Right ventricle myocardium superior (tissue), 1 donor: ENCODE measurements around the gene CNTN5. TPM values are rescaled to one million over a fixed set of nuclear protein-coding genes. Genes with fewer than 3 reads are reported as not detected.
"Not testable (repeated sequence)": the region's sequence is repeated elsewhere in the genome, so short reads cannot be mapped to it uniquely, and the experiment has no call there.

Experiments
- ATAC-seq: fragments of 200-7000 bp; cut with Tn5 transposase; one replicate; pipeline ENCODE4 v1.9.1; 2020; ENCODE audit warnings: mild to moderate bottlenecking; ENCODE audit not compliant: poor library complexity
- DNase-seq: peaks from one replicate; pipeline ENCODE4 v3.0.0-alpha.2; 2020
- intact Hi-C: fragments of 100-400 bp; cut with DNase I; formaldehyde crosslinking; loops from one replicate; pipeline ENCODE4 v1.11.2; 2022
- total RNA-seq: library from RNA; stranded (reverse); fragmentation: NEBNext Ultra II Directional; extraction: Animal tissue kit (Norgen Biotek cat#: 25700); gene quantifications from one replicate; pipeline ENCODE4 v1.2.1, GENCODE V29; 2021
- donor health status: DM: no; HTN: yes; CAD: no; lungs with severe emphysema.

CNTN5 gene
- total RNA-seq, 1 donor from 2014 or later = not detected

DNA sequence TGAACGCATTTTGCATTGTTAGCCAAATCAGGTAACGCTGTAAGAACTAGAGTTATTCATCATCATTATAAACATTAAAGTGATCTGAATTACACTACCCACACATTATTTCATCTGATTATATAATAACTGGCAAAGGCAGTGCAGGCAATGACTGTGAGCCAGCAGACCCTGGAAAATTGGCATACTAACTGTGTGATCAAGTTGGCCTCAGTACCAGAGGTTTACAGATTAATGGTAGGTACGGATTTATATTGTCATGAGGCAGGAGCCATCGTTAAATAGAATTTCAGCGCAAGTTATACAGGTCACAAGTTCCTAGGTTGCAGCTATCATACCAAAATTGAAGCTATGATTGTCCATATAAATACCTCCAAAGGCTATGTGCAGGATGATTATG, 225.4 kb downstream of the CNTN5 start:
- intact Hi-C loops = no loop called here
- DNase-seq (no peak), ATAC-seq (no peak)

GRCh38 chr11:99256614-99257013, 235.9 kb downstream of the CNTN5 start:
- DNase-seq = no peak
- ATAC-seq = no peak
- intact Hi-C loops = no loop called here

GRCh38 chr11:99257131-99257530, 236.4 kb downstream of the CNTN5 start:
- DNase-seq = no peak
- intact Hi-C loops = no loop called here
- ATAC-seq = no peak

GRCh38 chr11:99260696-99261095, 239.9 kb downstream of the CNTN5 start:
- ATAC-seq (no peak), DNase-seq (no peak)
- intact Hi-C loops = no loop called here

- ATAC-seq (no peak), DNase-seq (no peak)
- intact Hi-C loops = no loop called here
These were observed 248.1 kb downstream of the CNTN5 start for GRCh38 chr11:99268886-99269285.

DNA sequence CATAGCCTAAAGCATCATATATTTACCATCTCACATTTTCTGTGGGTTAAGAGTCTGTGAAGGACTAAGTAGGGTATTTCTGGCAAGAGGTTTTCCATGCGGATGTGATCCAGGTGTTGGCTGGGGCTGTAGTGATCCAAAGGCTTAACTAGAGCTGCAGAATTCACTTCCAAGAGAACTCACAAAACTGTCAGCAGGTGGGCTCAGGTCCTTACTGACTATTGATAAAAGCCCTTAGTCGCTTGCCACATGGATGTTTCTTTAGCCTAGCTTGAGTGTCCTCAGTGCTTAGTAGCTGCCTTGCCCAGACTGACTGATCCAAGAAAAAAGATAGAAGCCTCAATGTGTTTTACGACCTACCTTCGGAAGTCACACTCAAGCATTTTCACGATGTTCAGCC, 250.8 kb downstream of the CNTN5 start:
- no peak for ATAC-seq
- DNase-seq = no peak
- intact Hi-C loops = no loop called here

DNA sequence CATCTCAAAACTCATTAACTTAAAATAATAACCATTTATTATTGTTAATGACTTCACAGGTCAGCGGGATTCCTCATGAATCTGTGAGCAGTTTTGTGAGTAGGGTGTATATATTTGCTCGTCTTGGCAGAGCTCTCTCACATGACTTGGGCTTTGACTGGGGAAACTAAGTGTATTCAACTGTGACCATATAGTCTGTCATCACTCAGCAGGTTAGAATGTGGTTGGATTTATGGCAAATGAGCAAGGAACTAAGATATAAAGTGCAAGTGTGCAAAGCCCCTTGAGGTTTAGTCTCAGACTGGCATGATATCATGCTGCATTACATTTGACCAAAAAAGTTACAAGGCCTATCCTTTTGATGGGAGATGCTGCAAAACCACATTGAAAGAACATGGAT, 254.8 kb downstream of the CNTN5 start:
- ATAC-seq (no peak), DNase-seq (no peak)
- intact Hi-C loops = no loop called here

DNA sequence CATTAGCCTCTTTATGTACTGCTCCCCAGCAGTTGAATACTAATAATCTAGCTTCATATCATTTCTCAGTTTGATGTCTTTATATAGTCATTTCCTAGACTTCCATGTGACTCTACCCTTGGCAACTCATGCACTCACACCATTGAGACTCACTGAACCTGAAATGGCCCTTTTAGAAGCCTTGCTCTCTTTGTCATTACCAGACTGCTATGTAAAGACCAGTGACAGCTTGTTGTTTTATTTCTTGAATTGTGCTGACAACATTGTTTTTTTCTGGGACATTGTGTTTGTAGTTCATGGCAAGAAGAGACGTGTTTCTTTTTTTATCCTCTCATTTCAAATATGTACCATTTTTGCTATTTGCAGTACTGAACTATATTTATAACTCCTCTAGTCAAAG, 256.5 kb downstream of the CNTN5 start:
- no peak for DNase-seq
- intact Hi-C loops = no loop called here
- ATAC-seq = no peak

GRCh38 chr11:99279266-99279665, 258.5 kb downstream of the CNTN5 start:
- DNase-seq (no peak), ATAC-seq (no peak)
- intact Hi-C loops = no loop called here

DNA sequence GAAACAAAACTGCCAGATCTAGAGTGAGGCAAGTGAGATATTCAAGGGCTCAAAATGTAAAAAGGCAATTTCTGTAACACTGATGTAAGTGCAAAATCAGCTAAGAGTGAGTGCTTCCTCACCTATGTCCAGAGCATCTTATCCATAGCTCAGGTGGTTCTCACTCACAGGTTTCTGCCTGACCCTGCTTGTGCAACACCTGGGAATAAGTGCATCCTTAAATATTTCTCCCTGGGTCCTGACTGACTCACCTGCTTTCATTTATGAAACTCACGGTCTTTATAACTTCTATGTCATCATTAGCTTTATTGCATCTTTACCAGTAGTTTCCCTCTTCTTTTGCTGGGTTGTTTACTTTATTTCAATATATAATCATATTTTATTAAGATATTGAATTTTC, 260.6 kb downstream of the CNTN5 start:
- intact Hi-C loops = no loop called here
- ATAC-seq (no peak), DNase-seq (no peak)

DNA sequence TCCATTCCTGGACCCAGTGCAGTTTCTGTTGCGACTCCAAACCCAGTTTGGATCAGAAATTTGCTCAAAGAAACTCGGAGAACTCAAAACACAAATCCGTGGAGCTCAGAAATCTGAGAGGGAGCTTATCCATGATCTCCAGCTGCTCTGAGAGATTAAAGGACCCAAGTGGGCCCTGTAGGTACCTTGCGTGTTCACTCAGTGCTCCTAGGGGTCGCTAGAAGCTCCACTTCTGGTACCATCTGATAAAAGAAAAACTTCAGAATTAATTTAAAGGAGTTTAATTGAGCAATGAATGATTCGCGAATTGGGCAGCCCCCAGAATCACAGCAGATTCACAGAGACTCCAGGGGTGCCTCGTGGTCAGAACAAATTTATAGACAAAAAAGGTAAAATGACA, 277.2 kb downstream of the CNTN5 start:
- not testable (repeated sequence) for ATAC-seq, DNase-seq

GRCh38 chr11:99307510-99308088, 286.9 kb downstream of the CNTN5 start:
- ATAC-seq = no peak
- intact Hi-C loops = no loop called here
- DNase-seq = no peak

More for the DNA sequence above, 277.2 kb downstream of the CNTN5 start:
- intact Hi-C loops = not testable (repeated sequence)

DNA sequence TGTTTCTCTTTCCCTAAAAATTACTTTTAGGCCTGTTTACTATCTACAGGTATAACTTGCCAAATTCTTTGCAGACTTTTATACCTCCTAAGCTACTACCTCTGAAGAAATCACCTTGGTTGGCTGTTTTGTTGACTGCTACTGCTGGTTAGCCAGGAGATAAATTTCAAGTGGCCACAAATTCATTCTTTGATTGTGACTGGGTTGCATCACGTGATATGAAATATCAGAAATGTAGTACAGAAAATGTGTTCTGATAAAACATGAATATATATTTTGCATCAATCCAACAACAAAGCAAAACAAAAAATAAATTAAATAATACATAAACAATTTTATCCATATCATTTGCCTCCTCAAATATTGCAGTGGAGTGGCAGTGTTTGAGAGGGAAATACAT, 291.1 kb downstream of the CNTN5 start:
- ATAC-seq (no peak), DNase-seq (no peak)
- intact Hi-C loops = no loop called here

DNA sequence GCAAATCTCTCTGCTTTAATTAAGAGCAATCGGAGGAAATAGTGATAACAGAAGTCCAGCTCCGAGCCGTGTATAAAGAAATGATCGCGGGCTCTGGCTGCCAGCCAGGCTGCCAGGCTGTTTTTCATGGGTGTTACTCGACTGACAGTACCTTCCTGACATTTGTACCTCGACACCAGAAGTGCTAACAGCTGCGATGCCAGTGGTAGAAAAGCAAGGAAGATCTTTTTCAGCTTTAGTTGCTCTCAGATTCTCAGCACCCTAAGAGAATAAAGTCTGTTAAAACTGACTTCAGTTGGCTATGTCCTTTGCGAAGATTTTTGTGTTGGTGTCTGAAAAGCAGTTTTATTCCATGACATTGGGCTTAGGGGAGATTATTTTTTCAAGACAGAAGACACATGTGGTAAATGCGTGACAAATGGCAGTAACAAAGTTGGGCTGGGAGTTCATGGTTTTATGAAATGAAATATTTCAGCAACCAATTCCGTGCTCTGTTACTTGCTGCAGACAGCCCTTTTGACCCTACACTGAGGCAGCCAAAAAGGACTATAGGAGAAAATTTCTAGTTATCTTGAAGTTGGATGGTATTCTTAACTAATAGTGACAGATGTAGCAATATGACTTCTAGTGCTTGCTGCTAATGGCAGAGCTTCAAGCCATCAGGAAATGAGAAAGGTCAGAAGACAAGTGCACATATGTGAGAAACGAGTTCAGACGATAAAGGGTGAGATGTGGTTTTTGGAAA, 296.2 kb downstream of the CNTN5 start:
- ATAC-seq (peak; percentile 92), DNase-seq (peak; percentile 66)
- intact Hi-C loops = no loop called here

DNA sequence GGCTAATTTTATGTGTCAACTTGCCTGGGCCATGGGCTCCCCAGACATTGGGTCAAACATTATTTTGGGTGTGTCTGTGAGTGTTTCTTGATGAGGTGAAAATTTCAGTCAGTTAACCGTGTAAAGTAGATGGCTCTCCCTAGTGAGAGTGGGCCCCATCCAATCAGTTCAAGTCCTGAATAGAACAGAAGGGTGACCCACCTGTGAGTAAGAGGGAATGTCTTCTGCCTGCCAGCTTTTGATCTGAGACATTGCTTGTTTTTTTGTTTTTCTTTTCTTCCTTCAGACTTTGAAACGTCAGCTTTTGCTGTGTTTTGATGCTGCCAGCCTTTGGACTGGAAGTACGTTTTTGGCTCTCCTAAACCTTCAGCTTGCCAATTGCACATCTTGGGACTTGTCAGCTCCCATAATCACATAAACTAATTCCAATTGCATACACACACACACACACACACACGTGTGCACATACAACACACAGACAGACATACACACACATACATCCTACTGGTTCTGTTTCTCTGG, 300.1 kb downstream of the CNTN5 start:
- ATAC-seq = no peak
- intact Hi-C loops = no loop called here
- no peak for DNase-seq

DNA sequence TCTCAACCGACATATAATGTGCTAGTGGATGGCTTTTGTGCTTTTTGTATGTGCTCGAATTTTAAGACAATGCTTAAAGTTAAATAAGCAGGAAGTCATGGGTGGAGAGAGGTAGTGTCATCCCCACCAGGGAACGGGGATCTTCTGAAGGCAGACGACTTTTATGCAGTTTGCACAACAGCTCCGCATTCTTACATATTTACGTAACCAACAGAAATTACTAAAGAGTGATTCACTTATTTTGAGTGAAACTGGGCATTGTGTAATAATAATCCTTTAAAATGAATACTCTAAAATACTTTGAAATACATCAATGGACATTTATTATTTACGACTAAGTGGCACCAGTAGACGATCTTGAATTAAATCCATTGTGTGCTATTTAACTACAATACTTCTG, 305.1 kb downstream of the CNTN5 start:
- no peak for DNase-seq
- intact Hi-C loops = no loop called here
- ATAC-seq = no peak

GRCh38 chr11:99327066-99327465, 306.3 kb downstream of the CNTN5 start:
- no peak for ATAC-seq
- intact Hi-C loops = no loop called here
- no peak for DNase-seq

GRCh38 chr11:99327527-99327926, 306.8 kb downstream of the CNTN5 start:
- DNase-seq (no peak), ATAC-seq (no peak)
- intact Hi-C loops = no loop called here

- intact Hi-C loops = no loop called here
- DNase-seq (no peak), ATAC-seq (no peak)
These were observed 312.9 kb downstream of the CNTN5 start for GRCh38 chr11:99333621-99334020.

DNA sequence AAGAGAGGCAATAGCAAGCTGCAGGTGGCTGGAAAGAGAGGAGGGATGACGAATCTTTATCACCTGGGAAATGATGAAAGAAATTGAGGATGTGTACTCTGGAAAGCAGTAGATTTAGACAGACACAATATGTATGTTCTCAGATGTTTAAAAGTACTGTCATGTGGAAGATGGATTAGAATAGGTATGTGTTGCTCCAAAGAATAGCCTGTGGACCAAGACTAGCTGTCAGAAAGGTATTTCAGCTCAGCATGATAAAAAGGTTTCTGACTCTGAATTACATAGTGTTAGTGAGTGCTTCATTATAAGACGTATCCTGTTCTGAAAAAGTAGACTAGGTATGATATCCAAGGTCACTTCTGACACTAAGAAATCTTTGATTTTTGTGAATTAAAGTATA, 322.4 kb downstream of the CNTN5 start:
- intact Hi-C loops = no loop called here
- DNase-seq = no peak

More for the DNA sequence above, 322.4 kb downstream of the CNTN5 start:
- ATAC-seq = no peak
